RWPE1 (cell line): ENCODE measurements around the gene TOMM20.

Experiments
- CTCF ChIA-PET: fragments of 350-600 bp; sonication (Branson Sonifier 250); formaldehyde crosslinking; extraction: SDS; loops from one replicate; lab custom pipeline; 2021; lab: Yijun Ruan, JAX
- POLR2A ChIA-PET: fragments of 400-600 bp; formaldehyde crosslinking; extraction: SDS; loops from one replicate; lab custom pipeline; 2020; ENCODE audit warnings: antibody characterized with exemption; ENCODE audit not compliant: low non-redundant PET; lab: Yijun Ruan, JAX
- DNase-seq: peaks from one replicate; pipeline ENCODE4 v3.0.0; 2012; ENCODE audit warnings: low spot score
- H3K27ac ChIP-seq: fragments of 450-650 bp; 2 replicates; pipeline ENCODE4 v1.5.1; 2017
- TF ChIP-seq, protein P1 (sequence below): fragments of 450-650 bp; conservative IDR thresholded peaks from 2 replicates; pipeline ENCODE4 v1.5.1; 2017; ENCODE audit warnings: low read depth, mild to moderate bottlenecking

Gene TOMM20

DNA sequence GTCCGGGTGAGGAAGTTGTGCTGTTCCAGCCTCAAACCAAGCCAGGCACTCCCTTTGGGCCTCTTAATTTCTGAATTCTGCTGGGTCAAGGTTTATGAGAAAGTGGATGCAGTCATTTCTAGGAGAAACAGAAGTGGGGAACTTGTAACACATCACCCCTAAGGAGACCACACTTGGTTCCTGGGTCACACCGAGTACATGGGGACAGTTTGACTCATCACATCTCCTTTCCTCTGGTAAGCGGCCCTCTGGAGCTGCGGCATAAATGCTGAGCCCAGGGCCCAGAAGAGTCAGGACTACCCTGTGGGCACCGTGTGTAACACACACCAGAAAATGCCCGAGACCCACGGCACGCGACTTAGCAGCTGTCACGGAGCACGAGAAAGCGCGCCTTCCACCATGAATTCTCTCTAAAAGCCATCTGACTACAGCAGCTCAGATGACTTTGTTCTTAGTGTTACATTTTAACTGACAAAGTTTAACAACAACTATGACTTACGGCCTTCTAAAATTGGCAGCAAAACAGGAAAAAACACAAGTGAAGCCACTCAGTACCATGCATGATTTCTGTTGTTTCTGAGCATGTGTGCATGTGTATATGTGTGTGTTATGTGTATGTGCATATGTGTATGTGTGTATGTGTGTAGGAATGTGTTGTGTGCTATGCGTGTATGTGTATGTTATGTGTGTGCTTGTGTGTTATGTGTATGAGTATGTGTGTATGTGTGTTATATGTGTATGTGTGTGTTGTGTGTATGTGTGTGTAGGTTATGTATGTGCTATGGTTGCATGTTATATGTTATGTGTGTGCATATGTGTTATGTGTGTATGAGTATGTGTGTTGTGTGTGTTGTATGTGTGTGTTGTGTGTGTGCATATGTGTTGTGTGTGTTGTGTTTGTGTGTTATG lies 50.8 kb downstream of the TOMM20 start:
- CTCF ChIA-PET, result interaction anchor here (0.6 kb wide), 1 partner anchor 10 kb away, joined by 3 read pairs; no protein-coding TSS in a partner anchor

DNA sequence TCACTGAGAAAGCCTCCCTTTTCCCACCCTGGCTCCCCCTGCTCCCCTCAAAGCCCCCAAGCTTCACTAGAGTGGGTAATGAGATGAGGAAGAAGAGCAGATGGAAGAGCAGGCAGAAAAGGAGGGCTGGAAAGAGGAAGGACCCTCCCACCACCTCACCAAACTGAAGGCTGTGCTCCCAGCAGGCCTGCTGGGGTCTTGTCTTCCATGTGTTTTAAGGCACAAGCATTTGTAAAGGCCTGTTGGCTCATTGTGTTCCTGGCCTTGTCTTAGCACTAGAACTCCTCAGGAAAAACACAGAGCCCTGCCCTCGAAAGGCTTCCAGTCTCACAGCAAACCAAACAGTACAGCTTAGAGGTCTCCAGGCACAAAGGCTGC lies 51.5 kb downstream of the TOMM20 start:
- TF ChIP-seq, protein P1, sequence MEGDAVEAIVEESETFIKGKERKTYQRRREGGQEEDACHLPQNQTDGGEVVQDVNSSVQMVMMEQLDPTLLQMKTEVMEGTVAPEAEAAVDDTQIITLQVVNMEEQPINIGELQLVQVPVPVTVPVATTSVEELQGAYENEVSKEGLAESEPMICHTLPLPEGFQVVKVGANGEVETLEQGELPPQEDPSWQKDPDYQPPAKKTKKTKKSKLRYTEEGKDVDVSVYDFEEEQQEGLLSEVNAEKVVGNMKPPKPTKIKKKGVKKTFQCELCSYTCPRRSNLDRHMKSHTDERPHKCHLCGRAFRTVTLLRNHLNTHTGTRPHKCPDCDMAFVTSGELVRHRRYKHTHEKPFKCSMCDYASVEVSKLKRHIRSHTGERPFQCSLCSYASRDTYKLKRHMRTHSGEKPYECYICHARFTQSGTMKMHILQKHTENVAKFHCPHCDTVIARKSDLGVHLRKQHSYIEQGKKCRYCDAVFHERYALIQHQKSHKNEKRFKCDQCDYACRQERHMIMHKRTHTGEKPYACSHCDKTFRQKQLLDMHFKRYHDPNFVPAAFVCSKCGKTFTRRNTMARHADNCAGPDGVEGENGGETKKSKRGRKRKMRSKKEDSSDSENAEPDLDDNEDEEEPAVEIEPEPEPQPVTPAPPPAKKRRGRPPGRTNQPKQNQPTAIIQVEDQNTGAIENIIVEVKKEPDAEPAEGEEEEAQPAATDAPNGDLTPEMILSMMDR, result no peak
- ChIA-PET CTCF (interaction anchor here (0.6 kb wide), 1 partner anchor 9 kb away, joined by 3 read pairs; no protein-coding TSS in a partner anchor), POLR2A (no interaction called here)
- no peak for DNase-seq
- peak overlapping the region; percentile 86 for H3K27ac ChIP-seq

More for the DNA sequence above, 50.8 kb downstream of the TOMM20 start:
- peak overlapping the region; percentile 86 for H3K27ac ChIP-seq
- POLR2A ChIA-PET, result no interaction called here
- DNase-seq, result no peak
- TF ChIP-seq, protein P1, result no peak

DNA sequence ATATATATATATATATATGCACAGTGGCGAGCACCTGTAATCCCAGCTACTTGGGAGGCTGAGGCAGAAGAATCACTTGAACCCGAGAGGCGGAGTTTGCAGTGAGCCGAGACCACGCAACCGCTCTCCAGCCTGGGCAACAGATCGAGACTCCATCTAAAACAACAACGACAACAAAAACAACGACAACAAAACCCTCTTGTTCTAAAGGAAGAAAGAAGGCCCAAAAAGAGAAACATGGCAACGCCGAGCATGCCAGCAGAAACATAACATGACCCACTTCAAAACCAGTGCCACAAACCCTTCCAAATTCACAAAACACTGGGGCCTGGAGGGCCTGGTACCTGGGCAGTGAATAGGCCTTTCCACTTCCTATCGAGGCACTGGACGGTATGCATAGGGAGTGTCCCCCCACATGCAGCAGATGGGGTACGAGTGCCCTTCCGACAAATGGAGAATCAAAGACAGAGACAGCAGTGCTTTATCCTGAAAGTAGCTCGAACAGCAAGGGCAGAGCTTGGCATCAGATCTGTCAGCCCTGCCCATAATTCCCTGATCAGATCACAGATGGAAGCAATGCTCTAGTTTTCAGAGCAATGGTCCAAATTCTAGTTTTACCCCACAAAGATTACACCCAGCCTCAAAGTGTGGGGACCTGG lies 52.0 kb downstream of the TOMM20 start:
- POLR2A ChIA-PET, result no interaction called here
- DNase-seq, result no peak
- TF ChIP-seq, protein P1, result no peak
- H3K27ac ChIP-seq, result peak overlapping the region; percentile 86
- CTCF ChIA-PET, result interaction anchor here (0.6 kb wide), 1 partner anchor 53 kb away, joined by 7 read pairs; no protein-coding TSS in a partner anchor

DNA sequence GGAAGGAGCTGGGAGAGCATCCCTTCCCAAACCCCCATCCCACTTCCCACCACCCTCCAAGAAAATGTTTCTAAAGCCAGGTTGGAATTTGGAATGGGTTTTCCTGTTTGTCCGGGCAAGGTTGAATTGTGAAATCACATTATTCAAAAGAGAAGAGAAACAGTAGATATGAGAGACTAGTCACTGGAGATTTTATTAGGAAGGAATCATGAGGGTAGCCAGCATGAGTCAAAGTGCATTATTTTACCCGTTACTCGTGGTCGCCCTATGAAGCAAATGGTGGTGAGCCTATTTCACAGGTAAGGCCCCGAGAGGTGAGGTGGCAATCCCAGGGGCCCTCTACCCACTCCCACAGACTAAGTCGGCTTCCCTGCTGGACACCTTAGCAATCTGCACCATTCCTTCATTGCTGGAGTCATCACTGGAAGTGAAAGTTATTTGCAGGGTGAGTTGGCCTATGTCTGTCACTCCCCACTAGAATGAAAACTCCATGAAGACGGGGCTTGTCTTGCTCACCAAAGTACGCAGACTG lies 52.8 kb downstream of the TOMM20 start:
- H3K27ac ChIP-seq, result peak overlapping the region; percentile 86
- ChIA-PET POLR2A (no interaction called here), CTCF (interaction anchor here (0.6 kb wide), 1 partner anchor 186 kb away, joined by 4 read pairs; no protein-coding TSS in a partner anchor)
- TF ChIP-seq, protein P1, result no peak
- DNase-seq, result no peak

DNA sequence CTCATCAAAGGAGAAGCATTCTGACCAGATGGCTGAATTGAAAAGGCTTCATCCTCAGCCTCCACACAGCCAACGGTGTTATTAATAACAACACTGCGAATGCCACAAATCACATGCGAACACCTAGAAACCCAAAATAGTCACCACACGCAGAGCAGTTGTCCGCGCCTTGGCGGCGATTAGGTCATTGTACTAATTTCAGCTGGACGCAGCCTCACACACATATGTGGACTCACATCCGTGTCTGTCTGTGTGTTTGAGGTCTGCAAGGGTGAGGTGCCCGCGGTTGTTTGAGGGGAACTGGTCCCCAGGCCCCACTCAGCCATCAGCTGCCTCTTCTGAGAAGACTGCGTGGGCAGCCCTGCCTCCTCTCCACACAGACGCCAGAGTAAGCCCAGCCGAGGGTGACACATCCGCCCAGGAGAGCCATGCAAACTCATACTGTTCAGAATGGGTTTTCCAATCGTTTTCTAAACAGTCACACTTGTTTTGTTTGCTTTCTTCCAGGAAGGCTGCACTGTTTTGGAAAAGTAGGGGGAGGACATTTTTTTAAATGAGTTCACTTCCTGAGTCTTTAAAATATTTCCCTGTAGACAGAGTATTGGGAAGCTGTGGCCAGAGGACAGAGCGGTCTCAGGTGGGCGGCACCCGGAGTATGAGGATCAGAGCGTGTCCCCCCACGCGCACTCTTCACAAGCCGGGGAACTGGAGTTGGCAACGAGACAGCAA lies 53.4 kb downstream of the TOMM20 start:
- DNase-seq, result no peak
- TF ChIP-seq, protein P1, result no peak
- CTCF ChIA-PET, result interaction anchor here (0.5 kb wide), 1 partner anchor 493 kb away, joined by 4 read pairs; no protein-coding TSS in a partner anchor
- POLR2A ChIA-PET, result no interaction called here
- peak overlapping the region; percentile 86 for H3K27ac ChIP-seq
